Measurements from ENCODE around the gene P2RX2.

Gene P2RX2

DNA sequence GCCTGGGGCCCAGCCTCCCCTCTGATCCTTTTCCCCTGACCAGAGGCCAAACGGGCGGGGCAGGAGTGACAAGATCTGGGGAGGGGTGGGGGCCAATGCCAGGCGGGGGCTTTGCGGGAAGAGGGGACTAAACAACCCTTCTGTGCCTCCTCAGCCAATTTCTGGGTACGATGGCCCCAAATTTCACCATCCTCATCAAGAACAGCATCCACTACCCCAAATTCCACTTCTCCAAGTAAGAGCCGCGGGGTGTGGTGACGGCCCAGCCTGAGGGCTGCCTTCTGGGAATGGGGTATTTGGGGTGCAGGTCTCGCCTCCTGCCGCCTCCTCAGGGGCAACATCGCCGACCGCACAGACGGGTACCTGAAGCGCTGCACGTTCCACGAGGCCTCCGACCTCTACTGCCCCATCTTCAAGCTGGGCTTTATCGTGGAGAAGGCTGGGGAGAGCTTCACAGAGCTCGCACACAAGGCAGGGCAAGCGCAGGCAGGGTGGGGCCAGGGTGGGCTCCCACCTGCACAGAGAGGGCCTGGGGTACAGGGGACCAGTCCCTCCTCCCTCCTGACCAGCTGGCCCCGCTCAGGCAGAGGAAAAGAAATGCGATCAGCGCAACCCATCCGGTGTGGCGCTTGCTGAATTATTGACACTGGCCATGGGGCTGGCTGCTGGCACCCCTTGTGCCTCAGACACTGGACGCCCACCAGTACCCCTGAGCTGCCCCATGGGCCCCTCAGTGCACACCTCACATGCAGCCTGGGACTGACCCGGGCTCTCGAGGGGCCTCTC, 1.7 kb downstream of the P2RX2 start:
- no peak for DNase-seq (ENCODE audit: low spot score)

DNA sequence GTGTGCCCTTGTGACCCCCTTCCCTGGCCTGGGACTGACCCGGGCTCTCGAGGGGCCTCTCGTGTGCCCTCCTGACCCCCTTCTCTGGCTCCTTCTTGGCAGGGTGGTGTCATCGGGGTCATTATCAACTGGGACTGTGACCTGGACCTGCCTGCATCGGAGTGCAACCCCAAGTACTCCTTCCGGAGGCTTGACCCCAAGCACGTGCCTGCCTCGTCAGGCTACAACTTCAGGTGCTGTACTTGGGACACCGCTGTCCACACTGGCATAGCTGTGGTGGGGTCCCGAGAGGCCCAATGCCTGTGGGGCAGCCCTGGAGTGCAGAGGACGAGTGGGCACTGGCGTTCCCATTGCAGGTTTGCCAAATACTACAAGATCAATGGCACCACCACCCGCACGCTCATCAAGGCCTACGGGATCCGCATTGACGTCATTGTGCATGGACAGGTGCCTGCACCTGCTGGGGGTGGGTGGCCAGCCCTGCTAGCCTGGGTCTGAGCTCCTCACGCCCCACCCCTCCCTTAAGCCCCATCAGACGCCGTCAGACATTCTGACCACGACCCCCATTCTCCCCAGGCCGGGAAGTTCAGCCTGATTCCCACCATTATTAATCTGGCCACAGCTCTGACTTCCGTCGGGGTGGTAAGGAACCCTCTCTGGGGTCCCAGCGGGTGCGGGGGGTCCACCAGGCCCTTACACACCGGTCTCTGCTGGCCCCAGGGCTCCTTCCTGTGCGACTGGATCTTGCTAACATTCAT, 2.5 kb downstream of the P2RX2 start:
- no peak for DNase-seq (ENCODE audit: low spot score)

DNA sequence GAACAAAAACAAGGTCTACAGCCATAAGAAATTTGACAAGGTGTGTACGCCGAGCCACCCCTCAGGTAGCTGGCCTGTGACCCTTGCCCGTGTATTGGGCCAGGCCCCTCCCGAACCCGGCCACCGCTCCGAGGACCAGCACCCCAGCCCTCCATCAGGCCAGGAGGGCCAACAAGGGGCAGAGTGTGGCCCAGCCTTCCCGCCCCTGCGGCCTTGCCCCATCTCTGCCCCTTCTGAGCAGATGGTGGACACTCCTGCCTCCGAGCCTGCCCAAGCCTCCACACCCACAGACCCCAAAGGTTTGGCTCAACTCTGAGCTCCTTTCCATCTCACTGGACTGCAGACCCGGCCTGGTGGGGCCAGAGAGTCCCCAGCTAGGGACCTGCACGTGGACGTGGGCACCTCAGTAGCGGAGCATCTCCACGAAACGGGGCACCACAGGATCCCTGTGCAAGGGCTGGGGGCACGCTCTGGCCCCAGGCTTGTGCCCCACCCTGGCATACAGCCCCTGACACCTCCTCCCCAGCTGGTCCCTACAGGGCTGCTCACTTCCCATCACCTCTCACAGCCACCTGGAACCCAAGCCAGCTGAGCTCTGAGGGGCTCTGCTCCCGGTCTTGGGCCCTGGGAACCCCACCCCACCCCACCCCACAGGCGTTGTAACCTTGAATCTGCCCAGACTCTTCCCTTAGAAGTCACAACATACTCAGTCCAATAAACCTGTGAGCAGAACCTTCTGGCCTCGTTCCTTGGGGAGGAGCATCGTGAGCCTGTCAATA, 3.3 kb downstream of the P2RX2 start:
- DNase-seq (ENCODE audit: low spot score) = no peak

GRCh38 chr12:132622437-132623071, 4.0 kb downstream of the P2RX2 start:
- no peak for DNase-seq (ENCODE audit: low spot score)

GRCh38 chr12:132623072-132623869, 4.7 kb downstream of the P2RX2 start:
- no peak for DNase-seq (ENCODE audit: low spot score)

DNA sequence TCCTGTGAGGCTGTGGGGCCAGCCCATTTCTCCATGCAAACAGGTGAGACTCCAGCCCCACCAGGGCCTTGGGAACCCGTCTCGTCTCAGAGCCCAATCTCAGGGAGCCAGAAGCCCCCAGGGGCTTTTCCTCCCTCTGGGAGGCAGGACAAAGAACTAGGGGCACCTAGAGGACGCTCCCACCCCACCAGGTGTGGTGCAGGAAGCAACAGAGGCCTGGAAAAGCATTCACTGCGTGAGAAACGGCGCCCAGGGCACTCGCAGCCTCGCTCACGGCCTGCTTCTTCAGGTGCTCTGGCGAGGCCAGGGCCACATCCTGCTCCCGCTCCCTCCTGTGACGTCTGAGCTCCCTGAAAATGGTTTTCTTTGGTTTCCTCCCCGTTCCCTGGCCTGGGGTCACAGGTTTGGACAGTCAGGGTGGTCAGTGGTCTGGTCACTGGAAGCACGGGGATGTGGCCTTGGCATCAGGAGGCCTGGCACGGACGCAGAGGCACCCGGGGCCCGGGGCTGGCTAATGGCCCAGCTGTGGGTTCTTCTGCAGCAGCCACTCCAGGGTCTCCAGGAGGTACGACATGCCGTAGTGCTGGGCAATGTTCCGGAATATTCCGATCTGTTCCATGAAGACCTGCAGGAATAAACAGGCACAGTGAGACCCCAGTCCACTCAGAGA, 5.7 kb downstream of the P2RX2 start:
- DNase-seq (ENCODE audit: low spot score) = no peak

GRCh38 chr12:132624910-132625630, 6.5 kb downstream of the P2RX2 start:
- DNase-seq (ENCODE audit: low spot score) = no peak

- no peak for DNase-seq (ENCODE audit: low spot score)
These were observed 7.3 kb downstream of the P2RX2 start for GRCh38 chr12:132625731-132626430.

- DNase-seq (ENCODE audit: low spot score) = no peak
These were observed 10.8 kb downstream of the P2RX2 start for GRCh38 chr12:132629330-132629729.

DNA sequence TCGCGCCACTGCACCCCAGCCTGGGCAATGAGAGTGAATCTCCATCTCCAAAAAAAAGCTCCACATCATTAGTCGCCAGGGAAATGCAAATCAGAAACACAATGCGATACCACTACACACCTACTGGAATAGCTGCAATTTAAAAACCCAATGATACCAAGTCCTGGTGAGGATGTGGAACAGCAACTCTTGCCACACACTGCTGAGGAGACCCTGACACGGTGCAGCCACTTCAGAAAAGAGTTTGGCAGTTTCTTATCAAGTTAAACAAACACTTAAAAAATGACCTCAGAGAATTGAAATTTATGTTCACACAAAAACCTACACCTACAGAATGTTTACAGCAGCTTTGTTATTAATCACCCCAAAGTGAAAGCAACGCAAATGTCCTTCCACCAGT, 12.1 kb downstream of the P2RX2 start:
- no peak for DNase-seq (ENCODE audit: low spot score)

DNA sequence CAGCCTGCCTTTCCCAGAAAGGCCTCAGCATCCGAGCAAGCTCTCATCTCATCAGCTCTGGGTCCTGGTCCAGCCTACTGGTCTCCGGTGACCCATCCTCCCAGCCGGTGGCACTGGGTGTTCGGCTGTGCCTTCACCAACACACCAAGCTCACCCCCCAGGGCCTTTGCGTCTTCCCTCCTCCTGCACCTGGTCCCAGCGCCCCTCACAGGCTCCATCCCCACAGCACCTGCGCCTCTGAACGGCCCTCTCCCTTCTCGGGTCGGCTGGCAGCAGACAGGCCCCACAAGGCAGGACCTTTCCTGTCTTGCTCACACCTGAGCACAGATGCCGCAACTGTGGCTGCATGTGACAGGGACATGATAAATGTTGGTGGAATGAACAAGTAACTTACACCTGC, 13.1 kb downstream of the P2RX2 start:
- no peak for DNase-seq (ENCODE audit: low spot score)

GRCh38 chr12:132632521-132633228, 14.1 kb downstream of the P2RX2 start:
- no peak for DNase-seq (ENCODE audit: low spot score)

- DNase-seq (ENCODE audit: low spot score) = no peak
These were observed 14.8 kb downstream of the P2RX2 start for GRCh38 chr12:132633398-132633797.

- DNase-seq (ENCODE audit: low spot score) = no peak
These were observed 15.3 kb downstream of the P2RX2 start for GRCh38 chr12:132633901-132634300.

DNA sequence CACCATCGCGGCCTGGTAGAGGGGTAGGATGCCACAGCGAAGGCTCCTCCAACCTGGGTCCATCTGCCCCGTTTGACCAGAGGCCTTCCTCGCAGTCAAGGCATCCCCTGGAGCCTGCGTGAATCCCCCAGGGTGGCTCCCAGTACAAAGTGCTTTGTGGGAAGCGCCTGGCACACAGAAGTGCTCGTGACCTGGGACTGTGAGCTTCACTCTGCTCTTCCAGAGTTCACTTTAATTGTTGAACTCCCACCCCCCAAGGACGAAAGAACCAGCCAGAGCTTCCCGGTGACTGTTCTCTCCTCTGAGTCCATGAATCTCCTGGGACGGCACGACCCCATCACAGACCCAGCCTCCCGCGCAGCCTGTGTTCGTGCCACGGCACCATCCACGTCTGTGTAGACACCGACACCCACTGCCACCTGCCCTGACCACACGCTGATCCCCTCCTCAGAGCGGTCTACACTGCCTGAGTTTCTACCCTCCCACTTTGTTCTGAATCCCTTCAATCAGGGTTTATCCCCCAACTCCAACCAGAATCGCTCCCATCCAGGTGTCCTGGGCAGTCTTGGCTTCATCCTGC, 15.9 kb downstream of the P2RX2 start:
- no peak for DNase-seq (ENCODE audit: low spot score)

- DNase-seq (ENCODE audit: low spot score) = no peak
These were observed 16.7 kb downstream of the P2RX2 start for GRCh38 chr12:132635076-132635955.

- no peak for DNase-seq (ENCODE audit: low spot score)
These were observed 19.2 kb downstream of the P2RX2 start for GRCh38 chr12:132637811-132638210.
